HG03135 (cell line): ENCODE measurements around the gene SYNGAP1.
A peak's percentile ranks its signal among the peaks of the same experiment; 100 is the strongest.

Experiments
- ATAC-seq: cut with Tn5 transposase; IDR thresholded peaks from one replicate; pipeline ENCODE4 v1.9.1; 2021; ENCODE audit warnings: mild to moderate bottlenecking, moderate library complexity; ENCODE audit not compliant: unreplicated experiment

SYNGAP1 gene

GRCh38 chr6:33434961-33435360 lies 15.1 kb downstream of the SYNGAP1 start:
- ATAC-seq, result no peak

GRCh38 chr6:33437666-33438065 lies 17.8 kb downstream of the SYNGAP1 start:
- ATAC-seq, result no peak

DNA sequence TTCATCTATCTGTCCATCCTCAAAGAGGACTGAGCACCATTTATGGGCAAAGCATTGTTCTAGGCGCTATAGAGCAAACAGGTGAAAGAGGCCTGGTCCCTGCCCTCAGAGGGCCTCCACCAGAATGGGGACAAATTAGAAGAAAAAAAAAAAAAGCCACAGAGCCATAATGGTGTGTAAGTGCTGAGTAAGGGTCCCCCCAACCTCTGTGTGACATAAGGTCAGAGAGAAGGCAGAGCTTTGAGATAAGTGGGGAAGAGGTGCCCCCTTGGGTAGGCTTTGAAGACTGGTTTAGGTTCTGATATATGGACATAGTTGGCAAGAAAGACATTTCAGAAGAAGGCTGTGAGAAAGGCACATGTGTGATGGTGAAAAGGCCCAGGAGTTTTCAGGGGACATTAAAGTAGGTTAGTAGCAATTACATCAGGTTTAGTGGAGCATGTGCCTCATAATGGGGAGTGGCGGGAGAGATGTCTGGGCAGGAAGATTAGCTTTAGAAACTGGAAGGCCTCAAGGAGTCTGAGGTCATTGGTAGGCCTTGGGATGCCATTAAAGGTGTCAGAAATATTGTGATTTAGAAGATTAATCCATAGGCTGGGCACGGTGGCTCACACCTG lies 19.2 kb downstream of the SYNGAP1 start:
- no peak for ATAC-seq

DNA sequence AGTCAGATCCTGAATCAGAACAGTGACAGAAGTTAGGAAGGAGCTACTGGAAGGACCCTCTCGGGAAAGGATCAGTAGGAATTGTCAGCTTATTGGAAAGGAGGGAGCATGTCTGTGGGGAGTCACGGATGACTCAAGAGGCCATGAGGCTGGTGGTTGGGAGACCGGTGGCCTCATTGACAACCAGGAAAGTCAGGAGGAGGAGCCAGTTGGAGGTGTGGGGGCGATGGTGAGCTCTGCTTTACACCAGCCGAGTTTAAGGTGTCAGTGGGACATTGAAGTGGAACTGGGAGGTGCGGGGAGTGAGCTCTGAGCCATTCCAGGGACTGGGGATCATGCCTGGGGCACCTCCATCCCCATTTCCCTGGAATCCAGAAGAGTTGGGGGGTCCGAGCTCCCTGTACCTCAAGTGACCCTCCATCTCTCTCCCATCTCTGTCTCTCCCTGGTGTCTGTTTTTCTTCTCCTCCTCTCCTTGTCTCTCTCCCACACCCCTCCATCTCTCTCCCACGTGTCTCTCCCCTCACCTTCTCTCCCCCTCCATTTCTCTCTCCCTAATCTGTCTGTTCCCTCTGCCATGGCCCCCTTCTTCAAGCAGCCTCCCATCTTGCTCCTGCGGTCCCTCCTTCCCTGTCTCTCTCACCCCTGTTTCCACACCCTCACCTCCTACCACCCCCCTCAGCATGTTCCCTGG lies 20.2 kb downstream of the SYNGAP1 start:
- ATAC-seq, result no peak

DNA sequence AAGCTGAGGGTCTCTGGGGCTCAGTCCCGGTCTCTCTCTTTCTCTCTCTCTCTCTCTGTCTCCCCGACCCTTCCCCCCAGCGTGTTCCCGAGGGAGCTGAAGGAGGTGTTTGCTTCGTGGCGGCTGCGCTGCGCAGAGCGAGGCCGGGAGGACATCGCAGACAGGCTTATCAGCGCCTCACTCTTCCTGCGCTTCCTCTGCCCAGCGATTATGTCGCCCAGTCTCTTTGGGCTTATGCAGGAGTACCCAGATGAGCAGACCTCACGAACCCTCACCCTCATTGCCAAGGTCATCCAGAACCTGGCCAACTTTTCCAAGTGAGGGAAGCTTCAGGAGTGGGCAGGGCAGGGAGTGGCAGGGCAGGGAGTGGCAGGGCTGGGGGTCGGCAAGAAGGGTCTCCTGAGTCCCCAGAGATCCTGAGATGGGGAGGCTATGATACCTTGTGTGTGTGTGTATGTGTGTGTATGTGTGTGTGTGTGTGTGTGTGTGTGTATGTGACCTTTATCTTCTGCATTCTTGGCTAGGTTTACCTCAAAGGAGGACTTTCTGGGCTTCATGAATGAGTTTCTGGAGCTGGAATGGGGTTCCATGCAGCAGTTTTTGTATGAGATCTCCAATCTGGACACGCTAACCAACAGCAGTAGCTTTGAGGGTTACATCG lies 20.9 kb downstream of the SYNGAP1 start:
- no peak for ATAC-seq

DNA sequence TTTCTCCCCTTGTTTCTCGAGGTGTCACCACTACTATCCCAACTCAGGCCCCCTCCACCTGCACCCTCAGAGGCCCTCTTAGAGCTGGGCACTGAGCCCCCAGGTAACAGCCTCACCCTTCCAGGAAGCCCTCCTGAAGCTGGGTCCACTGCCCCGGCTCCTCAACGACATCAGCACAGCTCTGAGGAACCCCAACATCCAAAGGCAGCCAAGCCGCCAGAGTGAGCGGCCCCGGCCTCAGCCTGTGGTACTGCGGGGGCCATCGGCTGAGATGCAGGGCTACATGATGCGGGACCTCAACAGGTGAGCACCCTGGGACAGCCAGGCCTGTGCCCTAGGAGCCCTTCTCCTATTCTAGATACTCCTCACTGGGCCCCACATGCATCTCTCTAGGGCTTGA lies 21.6 kb downstream of the SYNGAP1 start:
- ATAC-seq, result no peak

DNA sequence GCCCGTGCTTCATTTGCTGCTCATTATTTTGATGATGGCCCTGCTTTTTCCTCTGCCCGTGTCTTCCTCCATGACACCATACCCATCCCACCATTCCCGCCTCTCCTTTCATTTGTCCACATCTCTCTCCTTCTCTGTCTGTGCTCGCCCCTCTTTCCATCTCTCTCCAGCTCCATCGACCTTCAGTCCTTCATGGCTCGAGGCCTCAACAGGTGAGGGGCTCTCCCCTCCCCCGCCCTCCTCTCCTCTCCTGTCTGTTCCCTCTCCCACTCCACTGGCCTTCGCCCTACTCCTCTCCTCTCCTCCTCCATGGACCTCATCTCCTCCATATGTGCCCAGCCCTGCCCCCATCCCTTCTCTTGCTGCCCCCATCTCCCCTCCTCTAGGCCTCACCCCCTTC lies 22.4 kb downstream of the SYNGAP1 start:
- ATAC-seq, result no peak

- no peak for ATAC-seq
Measured at GRCh38 chr6:33443025-33443424, 23.2 kb downstream of the SYNGAP1 start.

DNA sequence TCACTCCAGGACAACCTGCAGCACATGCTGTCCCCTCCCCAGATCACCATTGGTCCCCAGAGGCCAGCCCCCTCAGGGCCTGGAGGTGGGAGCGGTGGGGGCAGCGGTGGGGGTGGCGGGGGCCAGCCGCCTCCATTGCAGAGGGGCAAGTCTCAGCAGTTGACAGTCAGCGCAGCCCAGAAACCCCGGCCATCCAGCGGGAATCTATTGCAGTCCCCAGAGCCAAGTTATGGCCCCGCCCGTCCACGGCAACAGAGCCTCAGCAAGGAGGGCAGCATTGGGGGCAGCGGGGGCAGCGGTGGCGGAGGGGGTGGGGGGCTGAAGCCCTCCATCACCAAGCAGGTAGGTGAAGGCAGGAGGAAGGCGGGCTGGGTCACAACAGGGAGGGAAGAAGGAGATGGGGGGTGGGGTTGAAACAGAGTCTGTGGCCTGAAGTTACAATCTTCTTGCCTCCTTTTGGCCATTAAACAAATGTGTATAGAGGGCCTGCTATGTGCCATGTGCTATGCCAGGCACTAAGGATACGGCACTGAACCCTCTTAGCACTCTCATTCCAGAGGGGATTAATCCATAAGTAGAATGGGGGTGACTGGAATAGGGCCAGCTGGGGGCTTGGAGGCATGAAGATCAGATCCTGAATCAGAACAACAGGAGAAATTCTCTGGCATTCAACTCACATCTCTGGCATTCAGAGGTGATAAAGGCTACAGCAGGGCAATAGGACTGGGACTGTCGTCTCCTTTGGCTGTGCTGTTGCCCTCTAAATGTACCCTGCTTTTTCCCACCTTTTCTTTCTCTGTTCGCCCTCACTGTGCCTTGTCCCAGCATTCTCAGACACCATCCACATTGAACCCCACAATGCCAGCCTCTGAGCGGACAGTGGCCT lies 24.0 kb downstream of the SYNGAP1 start:
- ATAC-seq, result no peak

- ATAC-seq, result no peak
Measured at GRCh38 chr6:33445119-33445603, 25.3 kb downstream of the SYNGAP1 start.

DNA sequence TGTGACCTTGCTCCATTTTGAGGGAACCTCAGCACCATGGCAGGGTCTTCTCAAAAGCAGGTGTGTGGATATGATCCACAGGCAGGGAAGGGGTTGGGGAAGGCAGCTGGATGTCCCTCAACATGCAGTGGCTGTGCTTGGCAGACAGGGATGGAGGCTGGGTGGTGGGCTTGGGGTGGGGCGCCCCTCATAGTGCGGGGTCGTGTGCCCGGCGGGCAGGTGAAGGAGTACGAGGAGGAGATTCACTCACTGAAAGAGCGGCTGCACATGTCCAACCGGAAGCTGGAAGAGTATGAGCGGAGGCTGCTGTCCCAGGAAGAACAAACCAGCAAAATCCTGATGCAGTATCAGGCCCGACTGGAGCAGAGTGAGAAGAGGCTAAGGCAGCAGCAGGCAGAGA lies 26.5 kb downstream of the SYNGAP1 start:
- ATAC-seq, result no peak

- ATAC-seq, result no peak
Measured at GRCh38 chr6:33450434-33450833, 30.6 kb downstream of the SYNGAP1 start.

DNA sequence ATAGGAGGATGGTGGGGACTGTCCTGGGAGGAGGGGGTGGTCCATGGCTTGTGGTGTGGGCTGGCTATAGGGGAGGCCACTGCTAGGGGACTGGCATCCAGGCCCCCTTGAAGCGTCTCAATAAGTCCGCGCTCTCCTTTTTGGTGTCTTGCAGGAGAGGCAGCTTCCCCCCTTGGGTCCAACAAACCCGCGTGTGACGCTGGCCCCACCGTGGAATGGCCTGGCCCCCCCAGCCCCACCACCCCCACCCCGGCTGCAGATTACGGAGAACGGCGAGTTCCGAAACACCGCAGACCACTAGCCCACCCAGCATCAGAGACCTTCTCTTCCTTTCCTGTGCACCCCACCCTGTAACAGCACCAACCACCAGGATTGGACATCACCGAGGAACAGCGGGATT lies 31.7 kb downstream of the SYNGAP1 start:
- ATAC-seq, result no peak

- ATAC-seq, result no peak
Measured at GRCh38 chr6:33452496-33452895, 32.6 kb downstream of the SYNGAP1 start.

- ATAC-seq, result no peak
Measured at GRCh38 chr6:33453393-33454008, 33.6 kb downstream of the SYNGAP1 start.

DNA sequence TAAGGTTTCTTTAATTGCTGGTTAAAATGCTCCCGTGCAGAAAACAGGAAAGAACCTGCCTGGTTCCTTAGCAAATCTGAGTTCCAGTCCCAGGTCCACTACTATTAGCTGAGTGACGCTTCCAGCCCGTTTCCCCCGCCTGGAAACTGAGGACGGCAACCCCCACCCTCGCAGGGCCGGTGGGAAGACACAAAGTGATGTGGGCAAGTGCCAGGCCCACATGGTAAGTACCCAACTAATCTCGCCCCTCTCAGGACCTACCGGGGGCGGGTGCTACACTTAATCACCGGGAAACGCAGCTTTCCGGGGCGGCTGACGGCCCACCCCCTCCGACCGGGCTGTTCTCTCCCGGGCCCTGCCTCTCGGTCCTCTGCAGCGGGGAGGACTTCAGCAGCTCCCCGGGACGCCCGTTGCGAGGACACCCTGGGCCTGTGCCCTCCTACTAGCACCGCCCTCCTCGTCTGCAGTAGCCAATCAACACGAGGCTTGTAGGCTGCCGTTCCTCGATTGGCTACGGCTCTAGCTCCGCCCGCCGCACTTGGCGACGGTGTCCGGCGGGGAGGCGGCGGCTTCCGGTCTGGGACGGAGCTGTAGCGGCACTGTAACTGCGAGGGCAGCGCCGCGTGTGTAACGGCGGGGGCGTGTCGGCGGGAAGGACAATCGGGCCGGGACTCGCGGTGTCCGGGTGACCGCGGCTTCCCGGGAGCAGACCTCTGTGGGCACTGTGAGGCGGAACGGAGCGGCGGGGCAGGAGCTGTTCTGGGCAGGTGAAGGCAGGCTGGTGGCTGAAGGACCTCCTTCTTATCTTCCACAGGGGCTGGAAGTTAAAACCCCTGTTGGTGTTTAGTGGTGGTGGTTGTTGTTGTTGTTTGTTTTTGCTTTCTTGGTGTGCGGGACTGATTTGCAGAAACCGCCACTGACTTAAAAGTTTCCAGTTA lies 34.4 kb downstream of the SYNGAP1 start, which contains the start of gene ZBTB9:
Gene ZBTB9 (plus strand): TSS at position 568 of the 938 bp plus-strand sequence. CDS start 525 bp downstream, outside the sequence.
- peak; percentile 97 for ATAC-seq

GRCh38 chr6:33455051-33455450 lies 35.2 kb downstream of the SYNGAP1 start:
- no peak for ATAC-seq

DNA sequence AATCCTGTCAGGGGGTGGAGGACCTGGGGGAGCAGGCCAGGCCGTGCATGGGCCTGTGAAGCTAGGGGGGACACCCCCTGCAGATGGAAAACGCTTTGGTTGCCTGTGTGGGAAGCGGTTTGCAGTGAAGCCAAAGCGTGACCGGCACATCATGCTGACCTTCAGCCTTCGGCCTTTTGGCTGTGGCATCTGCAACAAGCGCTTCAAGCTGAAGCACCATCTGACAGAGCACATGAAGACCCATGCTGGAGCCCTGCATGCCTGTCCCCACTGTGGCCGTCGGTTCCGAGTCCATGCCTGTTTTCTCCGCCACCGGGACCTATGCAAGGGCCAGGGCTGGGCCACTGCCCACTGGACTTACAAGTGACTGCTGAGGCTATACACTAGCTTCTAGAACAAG lies 36.3 kb downstream of the SYNGAP1 start:
- ATAC-seq, result no peak

DNA sequence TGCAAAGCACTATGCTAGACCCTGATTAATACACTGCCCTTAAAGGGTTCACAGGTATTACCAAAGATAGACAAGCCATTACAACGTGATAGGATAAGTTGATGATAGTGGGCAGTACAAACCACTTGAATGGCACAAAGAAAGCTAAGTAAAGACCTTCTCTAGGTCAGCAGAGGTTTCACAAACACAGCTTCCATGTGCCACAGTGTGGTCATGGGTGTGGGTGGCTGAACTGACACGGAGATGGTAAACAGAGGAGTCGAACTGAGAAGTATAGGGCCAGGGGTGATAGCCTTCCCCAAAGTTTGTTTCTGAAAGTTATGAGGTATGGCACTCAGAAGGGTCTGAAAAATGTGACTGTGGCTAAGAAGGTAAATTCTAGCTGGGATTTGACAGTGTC lies 38.8 kb downstream of the SYNGAP1 start:
- ATAC-seq, result no peak
